ENCODE data around the gene RASSF6. TPM values are rescaled to one million over a fixed set of nuclear protein-coding genes. Genes with fewer than 3 reads are reported as not detected.
A peak's percentile ranks its signal among the peaks of the same experiment; 100 is the strongest.

Gene RASSF6
- total and polyA plus RNA-seq, 2 donors (not counting 1 experiment from before 2014, with no cell fraction given), result 1.4 to 13.1 TPM

GRCh38 chr4:73589261-73589847 is 30.9 kb downstream of the RASSF6 start:
- peak overlapping the region; percentile 77 for H3K27ac Mint-ChIP-seq
- Histone ChIP-seq H3K4me2 (replicated peaks; ENCODE audit: low read depth, low read length, poor library complexity, severe bottlenecking) (peak overlapping the region; percentile 41), H3K79me2 (ENCODE audit: control insufficient read depth, insufficient read depth, low read length) (no peaks in the 10 kb centered on the region), H4K20me1 (ENCODE audit: control insufficient read depth, insufficient read depth, low read length, poor library complexity, severe bottlenecking) (no peaks in the 10 kb centered on the region), H3K4me1 (ENCODE audit: control insufficient read depth in 2 of 2, insufficient read depth in 2 of 2, low read length in 2 of 2) (peaks cover 12 to 16% of the 10 kb centered on the region in 2 donors), H3K4me3 (ENCODE audit: control extremely low read depth in 1 of 5, extremely low read depth in 1 of 5, insufficient read depth in 1 of 5, low read depth in 2 of 5, low read length in 4 of 5) (no peak overlapping the region), H3K36me3 (replicated peaks in 1 of 2; ENCODE audit: control extremely low read depth in 1 of 2, control insufficient read depth in 1 of 2, extremely low read depth in 1 of 2, insufficient read depth in 2 of 2, low read length in 1 of 2) (no peaks in the 10 kb centered on the region), H2AFZ (ENCODE audit: insufficient read depth, low read depth, low read length, poor library complexity, severe bottlenecking) (peak overlapping the region; percentile 11), H3K27me3 (replicated peaks in 1 of 4; ENCODE audit: control extremely low read depth in 1 of 4, control insufficient read depth in 3 of 4, insufficient read depth in 4 of 4, low read length in 3 of 4) (no peaks in the 10 kb centered on the region), H3K27ac (ENCODE audit: low read length in 2 of 2) (peak overlapping the region; percentile 43 to 58), H3K9me3 (ENCODE audit: control extremely low read depth in 1 of 3, control insufficient read depth in 2 of 3, insufficient read depth in 1 of 3, low read length in 2 of 3) (no peaks in the 10 kb centered on the region), H3K9ac (ENCODE audit: low read length) (no peak overlapping the region)
- 48% methylated on average over 3 of the region's 4 CpGs for WGBS (ENCODE audit: insufficient coverage)
- no peaks in the 10 kb centered on the region for H3K9me3 Mint-ChIP-seq (ENCODE audit: insufficient read depth)
- TF ChIP-seq, protein P1, sequence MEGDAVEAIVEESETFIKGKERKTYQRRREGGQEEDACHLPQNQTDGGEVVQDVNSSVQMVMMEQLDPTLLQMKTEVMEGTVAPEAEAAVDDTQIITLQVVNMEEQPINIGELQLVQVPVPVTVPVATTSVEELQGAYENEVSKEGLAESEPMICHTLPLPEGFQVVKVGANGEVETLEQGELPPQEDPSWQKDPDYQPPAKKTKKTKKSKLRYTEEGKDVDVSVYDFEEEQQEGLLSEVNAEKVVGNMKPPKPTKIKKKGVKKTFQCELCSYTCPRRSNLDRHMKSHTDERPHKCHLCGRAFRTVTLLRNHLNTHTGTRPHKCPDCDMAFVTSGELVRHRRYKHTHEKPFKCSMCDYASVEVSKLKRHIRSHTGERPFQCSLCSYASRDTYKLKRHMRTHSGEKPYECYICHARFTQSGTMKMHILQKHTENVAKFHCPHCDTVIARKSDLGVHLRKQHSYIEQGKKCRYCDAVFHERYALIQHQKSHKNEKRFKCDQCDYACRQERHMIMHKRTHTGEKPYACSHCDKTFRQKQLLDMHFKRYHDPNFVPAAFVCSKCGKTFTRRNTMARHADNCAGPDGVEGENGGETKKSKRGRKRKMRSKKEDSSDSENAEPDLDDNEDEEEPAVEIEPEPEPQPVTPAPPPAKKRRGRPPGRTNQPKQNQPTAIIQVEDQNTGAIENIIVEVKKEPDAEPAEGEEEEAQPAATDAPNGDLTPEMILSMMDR (IDR thresholded peaks at IDR 0.05), result no peak
- no peak for TF ChIP-seq EZH2 (IDR thresholded peaks at IDR 0.05; ENCODE audit: borderline replicate concordance, insufficient read depth, low read depth, low read length, poor library complexity, severe bottlenecking)
- DNase-seq, result peak; percentile 29
- peaks cover 29% of the 10 kb centered on the region for H3K4me1 Mint-ChIP-seq
- no peaks in the 10 kb centered on the region for H3K27me3 Mint-ChIP-seq
- intact Hi-C loops (cut with micrococcal nuclease), result loop anchor here (1.0 to 5.0 kb wide), 3 partner anchors 15 to 33 kb away; partner anchors contain the start of gene RASSF6
- ChIA-PET CTCF (interaction anchor here (0.8 to 1.7 kb wide), 6 partner anchors 15 to 65 kb away, joined by 3 to 14 read pairs (median 5); partner anchors contain the start of gene RASSF6), POLR2A (interaction anchor here (0.7 kb wide), 1 partner anchor 14 kb away, joined by 3 read pairs; no protein-coding TSS in a partner anchor)
- peak overlapping the region; percentile 47 for H3K4me3 Mint-ChIP-seq
- ATAC-seq (ENCODE audit: low read depth), result peak; percentile 21

DNA sequence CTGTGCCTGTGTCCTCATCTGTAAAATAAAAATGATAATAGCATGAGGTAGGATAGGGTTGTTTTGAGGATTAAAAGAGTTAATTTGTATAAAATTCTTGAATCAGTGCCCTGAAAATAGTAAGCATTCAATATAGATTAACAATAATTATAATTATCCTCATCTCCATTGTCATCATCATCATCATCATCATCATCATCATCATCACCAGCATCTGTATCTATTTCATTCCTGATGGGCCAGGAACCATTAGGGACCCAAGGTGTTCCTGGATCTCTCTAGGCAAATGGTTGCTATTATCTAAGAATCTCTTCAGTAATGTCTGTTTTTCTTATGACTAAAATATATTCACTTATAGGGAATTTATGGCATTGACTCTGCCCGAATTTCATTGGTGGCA is 31.6 kb downstream of the RASSF6 start:
- Histone ChIP-seq H3K4me1 (ENCODE audit: control insufficient read depth in 2 of 2, insufficient read depth in 2 of 2, low read length in 2 of 2) (peaks cover 12 to 16% of the 10 kb centered on the region in 2 donors), H4K20me1 (ENCODE audit: control insufficient read depth, insufficient read depth, low read length, poor library complexity, severe bottlenecking) (no peaks in the 10 kb centered on the region), H3K27ac (ENCODE audit: low read length in 2 of 2) (no peak overlapping the region), H3K9me3 (ENCODE audit: control extremely low read depth in 1 of 3, control insufficient read depth in 2 of 3, insufficient read depth in 1 of 3, low read length in 2 of 3) (no peaks in the 10 kb centered on the region), H3K4me3 (ENCODE audit: control extremely low read depth in 1 of 5, extremely low read depth in 1 of 5, insufficient read depth in 1 of 5, low read depth in 2 of 5, low read length in 4 of 5) (no peak overlapping the region), H3K79me2 (ENCODE audit: control insufficient read depth, insufficient read depth, low read length) (no peaks in the 10 kb centered on the region), H2AFZ (ENCODE audit: insufficient read depth, low read depth, low read length, poor library complexity, severe bottlenecking) (no peak overlapping the region), H3K36me3 (replicated peaks in 1 of 2; ENCODE audit: control extremely low read depth in 1 of 2, control insufficient read depth in 1 of 2, extremely low read depth in 1 of 2, insufficient read depth in 2 of 2, low read length in 1 of 2) (no peaks in the 10 kb centered on the region), H3K4me2 (replicated peaks; ENCODE audit: low read depth, low read length, poor library complexity, severe bottlenecking) (no peak overlapping the region), H3K27me3 (replicated peaks in 1 of 4; ENCODE audit: control extremely low read depth in 1 of 4, control insufficient read depth in 3 of 4, insufficient read depth in 4 of 4, low read length in 3 of 4) (no peaks in the 10 kb centered on the region), H3K9ac (ENCODE audit: low read length) (no peak overlapping the region)
- Mint-ChIP-seq H3K9me3 (ENCODE audit: insufficient read depth) (no peaks in the 10 kb centered on the region), H3K27ac (no peak overlapping the region), H3K4me3 (no peak overlapping the region), H3K27me3 (no peaks in the 10 kb centered on the region), H3K4me1 (peaks cover 29% of the 10 kb centered on the region)
- ATAC-seq (ENCODE audit: low read depth), result no peak
- no CpG with 5 or more reads among the region's 1 CpG for WGBS (ENCODE audit: insufficient coverage)
- DNase-seq, result no peak
- TF ChIP-seq, protein P1 (IDR thresholded peaks at IDR 0.05), result no peak
- no peak for TF ChIP-seq EZH2 (IDR thresholded peaks at IDR 0.05; ENCODE audit: borderline replicate concordance, insufficient read depth, low read depth, low read length, poor library complexity, severe bottlenecking)
- intact Hi-C loops (cut with micrococcal nuclease), result loop anchor here (1.0 to 5.0 kb wide), 3 partner anchors 14 to 34 kb away; partner anchors contain the start of gene RASSF6
- ChIA-PET CTCF (interaction anchor here (0.8 to 1.7 kb wide), 3 partner anchors 15 to 65 kb away, joined by 3 to 14 read pairs (median 7); no protein-coding TSS in a partner anchor), POLR2A (no interaction called here)

All from B cell (primary cell).